HCT116 (cell line): Measurements from ENCODE around the gene LRBA. TPM values are rescaled to one million over a fixed set of nuclear protein-coding genes. Genes with fewer than 3 reads are reported as not detected.

Experiments
- ATAC-seq: fragments of 200-7000 bp; cut with Tn5 transposase; 2 replicates; pipeline ENCODE4 v1.9.1; 2020; ENCODE audit warnings: mild to moderate bottlenecking, moderate library complexity
- BruUV-seq: library from RNA; stranded (reverse); fragments of 400-500 nt; replicated peaks from 2 replicates; lab custom pipeline; 2021; lab: Mats Ljungman, UMichigan
- CTCF ChIA-PET: fragments of 300-600 bp; sonication (Branson Sonifier 250); formaldehyde crosslinking; loops from one replicate; lab custom pipeline; 2021; ENCODE audit warnings: antibody characterized with exemption; lab: Charles Lee
- POLR2A ChIA-PET: fragments of 300-600, 350-600 bp; sonication (Branson Sonifier 250); formaldehyde crosslinking; loops from one replicate; lab custom pipeline; 2021; ENCODE audit warnings: antibody characterized with exemption; lab: Charles Lee
- RAD21 ChIA-PET, 2 experiments: fragments of 300-600 bp; sonication (Branson Sonifier 250); formaldehyde crosslinking; loops; one replicate each; lab custom pipeline; 2023; ENCODE audit warnings: low total read pairs in 2 of 2; ENCODE audit not compliant: uncharacterized antibody in 2 of 2, unreplicated experiment in 2 of 2, low non-redundant PET in 1 of 2; lab: Charles Lee
- DNase-seq: peaks from one replicate; pipeline ENCODE4 v3.0.0-alpha.2; 2010; ENCODE audit warnings: low read depth, low spot score
- H2AFZ ChIP-seq: fragments of 200-600 bp; shearing (Covaris generic), sonication (generic); 2 replicates; pipeline ENCODE4 v1.6.1; 2017; ENCODE audit warnings: low read depth, mixed run types, mixed read lengths, antibody characterized with exemption, low read length; ENCODE audit not compliant: poor library complexity, severe bottlenecking
- H3K27ac ChIP-seq: 2 replicates; pipeline ENCODE4 v1.5.1; 2012; ENCODE audit warnings: low read depth, low read length
- H3K27me3 ChIP-seq: fragments of 200-600 bp; sonication (generic); 2 replicates; pipeline ENCODE4 v1.6.1; 2016; ENCODE audit warnings: mixed run types, low read length, mixed read lengths; ENCODE audit not compliant: insufficient read depth
- H3K36me3 ChIP-seq, 2 experiments: fragments of 200-500 bp in 1 of 2; fragments of 200-600 bp in 1 of 2; sonication (Bioruptor generic) in 1 of 2; sonication (generic) in 1 of 2; 2 replicates each; pipeline versions ENCODE4 v1.5.1 to v1.6.1; 2014 to 2016; ENCODE audit warnings: low read length in 2 of 2, inconsistent platforms in 1 of 2, mixed read lengths in 1 of 2, mixed run types in 1 of 2; ENCODE audit not compliant: insufficient read depth in 2 of 2, control insufficient read depth in 1 of 2
- H3K4me1 ChIP-seq, 2 experiments: fragments of 200-600 bp in 1 of 2; sonication (generic) in 1 of 2; 2 replicates each; pipeline versions ENCODE4 v1.5.1 to v1.6.1; 2012 to 2017; ENCODE audit warnings: low read length in 2 of 2, inconsistent platforms in 1 of 2, mild to moderate bottlenecking in 1 of 2, mixed read lengths in 1 of 2, mixed run types in 1 of 2, moderate library complexity in 1 of 2; ENCODE audit not compliant: insufficient read depth in 2 of 2, control insufficient read depth in 1 of 2
- H3K4me2 ChIP-seq: fragments of 200-600 bp; sonication (generic); 2 replicates; pipeline ENCODE4 v1.6.1; 2017; ENCODE audit warnings: mixed run types, low read length, mixed read lengths
- H3K4me3 ChIP-seq, 2 experiments: fragments of 200-600 bp in 1 of 2; sonication (generic) in 1 of 2; replicated peaks in 1 of 2; 2 replicates each; pipeline ENCODE4 v1.5.1; 2011 to 2016; ENCODE audit warnings: low read length in 2 of 2, control low read depth in 1 of 2, low read depth in 1 of 2, mild to moderate bottlenecking in 1 of 2, mixed read lengths in 1 of 2, mixed run types in 1 of 2
- H3K79me2 ChIP-seq: fragments of 200-600 bp; sonication (generic); 2 replicates; pipeline ENCODE4 v1.6.1; 2017; ENCODE audit warnings: mild to moderate bottlenecking, mixed run types, low read length, moderate library complexity, mixed read lengths; ENCODE audit not compliant: insufficient read depth
- H3K9ac ChIP-seq: fragments of 200-600 bp; sonication (generic); 2 replicates; pipeline ENCODE4 v1.6.1; 2016; ENCODE audit warnings: low read length, mixed read lengths
- H3K9me2 ChIP-seq: fragments of 200-600 bp; sonication (generic), shearing (Covaris generic); 2 replicates; pipeline ENCODE4 v1.6.1; 2017; ENCODE audit warnings: mixed run types, mild to moderate bottlenecking, moderate library complexity; ENCODE audit not compliant: insufficient read depth
- H3K9me3 ChIP-seq, 2 experiments: fragments of 200-500 bp in 1 of 2; fragments of 200-600 bp in 1 of 2; sonication (Bioruptor generic) in 1 of 2; sonication (generic) in 1 of 2; 2 replicates each; pipeline ENCODE4 v1.6.1; 2014 to 2017; ENCODE audit warnings: low read length in 2 of 2, mixed read lengths in 2 of 2, inconsistent platforms in 1 of 2, low read depth in 1 of 2, mild to moderate bottlenecking in 1 of 2, mixed run types in 1 of 2, moderate library complexity in 1 of 2; ENCODE audit not compliant: control insufficient read depth in 1 of 2, insufficient read depth in 1 of 2
- H4K20me1 ChIP-seq: fragments of 200-600 bp; sonication (generic), shearing (Covaris generic); 2 replicates; pipeline ENCODE4 v1.6.1; 2017; ENCODE audit warnings: mixed run types, mild to moderate bottlenecking, moderate library complexity; ENCODE audit not compliant: insufficient read depth
- CBX3 ChIP-seq: IDR thresholded peaks from 2 replicates; pipeline ENCODE4 v1.6.1; 2012; ENCODE audit warnings: low read depth
- CEBPB ChIP-seq: IDR thresholded peaks from 2 replicates; pipeline ENCODE4 v1.6.1; 2012; ENCODE audit warnings: low read depth
- CTCF ChIP-seq, 3 experiments: fragments of 200-600 bp in 1 of 3; sonication (generic) in 1 of 3; IDR thresholded peaks in 2 of 3; conservative IDR thresholded peaks in 1 of 3; 2 replicates each; pipeline ENCODE4 v1.5.1; 2012 to 2017; ENCODE audit warnings: low read depth in 2 of 3, low read length in 2 of 3, antibody characterized with exemption in 1 of 3, borderline replicate concordance in 1 of 3, control low read depth in 1 of 3, mild to moderate bottlenecking in 1 of 3, mixed read lengths in 1 of 3, mixed run types in 1 of 3, moderate library complexity in 1 of 3; ENCODE audit not compliant: insufficient read depth in 1 of 3
- EGR1 ChIP-seq: IDR thresholded peaks from 2 replicates; pipeline ENCODE4 v1.6.1; 2012; ENCODE audit warnings: low read depth
- EZH2phosphoT487 ChIP-seq: fragments of 200-600 bp; IDR thresholded peaks from 2 replicates; pipeline ENCODE4 v1.6.1; 2018; ENCODE audit warnings: antibody characterized with exemption, borderline replicate concordance
- POLR2AphosphoS5 ChIP-seq: IDR thresholded peaks from 2 replicates; pipeline ENCODE4 v1.6.1; 2011; ENCODE audit warnings: mild to moderate bottlenecking, low read depth, low read length, moderate library complexity
- REST ChIP-seq: IDR thresholded peaks from 2 replicates; pipeline ENCODE4 v1.6.1; 2012; ENCODE audit warnings: low read depth
- YY1 ChIP-seq: IDR thresholded peaks from 2 replicates; pipeline ENCODE4 v1.6.1; 2011; ENCODE audit warnings: low read length, low read depth, moderate library complexity, mild to moderate bottlenecking; ENCODE audit not compliant: insufficient replicate concordance; ENCODE audit errors: extremely low read depth
- intact Hi-C: fragments of 100-400 bp; cut with micrococcal nuclease; formaldehyde crosslinking; loops from 2 replicates; pipeline ENCODE4 v1.10.0; 2022
- total RNA-seq: library from RNA; stranded (reverse); gene quantifications from one replicate; pipeline ENCODE4 v1.2.1, GENCODE V29; 2021; ENCODE audit not compliant: unreplicated experiment

LRBA gene
- total RNA-seq, 1 experiment from 2014 or later, result 79.8 TPM

GRCh38 chr4:150573534-150573933 lies 441.6 kb downstream of the LRBA start:
- H4K20me1 ChIP-seq, result no peaks in the 10 kb centered on the region
- ATAC-seq (no peak), DNase-seq (no peak)
- no TSS peak for BruUV-seq
- no peaks in the 10 kb centered on the region for H3K36me3 ChIP-seq
- no peaks in the 10 kb centered on the region for H3K4me1 ChIP-seq
- intact Hi-C loops, result no loop called here
- TF ChIP-seq EZH2phosphoT487 (no peak), CEBPB (no peak), CBX3 (no peak), POLR2AphosphoS5 (no peak), REST (no peak), CTCF (IDR thresholded peaks at IDR 0.05 in 2 of 3, conservative IDR thresholded peaks at IDR 0.05 in 1 of 3; ENCODE audit: borderline replicate concordance in 1 of 3, insufficient read depth in 1 of 3, low read depth in 2 of 3, low read length in 2 of 3) (no peak), EGR1 (no peak), YY1 (no peak)
- no peak overlapping the region for H3K4me2 ChIP-seq
- CTCF ChIA-PET, result no interaction called here
- RAD21 ChIA-PET, result no interaction called here
- H3K9ac ChIP-seq, result no peak overlapping the region
- no peaks in the 10 kb centered on the region for H3K79me2 ChIP-seq
- H3K27ac ChIP-seq, result no peak overlapping the region
- no peaks in the 10 kb centered on the region for H3K9me2 ChIP-seq
- POLR2A ChIA-PET, result no interaction called here
- H3K27me3 ChIP-seq, result no peaks in the 10 kb centered on the region
- H3K9me3 ChIP-seq, result no peaks in the 10 kb centered on the region
- H3K4me3 ChIP-seq, result no peak overlapping the region
- H2AFZ ChIP-seq, result no peak overlapping the region
